GM12878 (cell line): ENCODE measurements around the gene C3orf49. TPM values are rescaled to one million over a fixed set of nuclear protein-coding genes. Genes with fewer than 3 reads are reported as not detected.

ENCODE experiments used
- ATAC-seq: fragments of 200-7000 bp; cut with Tn5 transposase; 3 replicates; pipeline ENCODE4 v1.9.1; 2020; ENCODE audit warnings: mild to moderate bottlenecking, moderate library complexity
- BruUV-seq: library from RNA; stranded (reverse); fragments of 400-500 nt; replicated peaks from 2 replicates; lab custom pipeline; 2021; lab: Mats Ljungman, UMichigan
- CTCF ChIA-PET: fragments of 300-600 bp; sonication (Branson Sonifier 250); formaldehyde crosslinking; extraction: SDS; loops from one replicate; lab custom pipeline; 2021; ENCODE audit warnings: inconsistent platforms; lab: Yijun Ruan, JAX
- POLR2A ChIA-PET: fragments of 350-600 bp; formaldehyde crosslinking; extraction: SDS; loops from one replicate; lab custom pipeline; 2021; ENCODE audit warnings: inconsistent platforms; lab: Charles Lee
- RAD21 ChIA-PET: fragments of 300-600 bp; sonication (Branson Sonifier 250); formaldehyde crosslinking; loops from one replicate; lab custom pipeline; 2023; ENCODE audit warnings: antibody characterized with exemption; ENCODE audit not compliant: unreplicated experiment; lab: Charles Lee
- SMC1A ChIA-PET: fragments of 300-600 bp; sonication (Branson Sonifier 250); formaldehyde crosslinking; loops from one replicate; lab custom pipeline; 2023; ENCODE audit not compliant: unreplicated experiment, uncharacterized antibody; lab: Charles Lee
- DNase-seq: peaks from one replicate; pipeline ENCODE4 v3.0.0-alpha.2; 2011; ENCODE audit warnings: low read depth, low spot score
- FAIRE-seq: peaks from 3 replicates; lab custom pipeline; 2011; peaks lifted over from hg19 to GRCh38; lab: Jason Lieb, UNC
- H2AFZ ChIP-seq: 2 replicates; pipeline ENCODE4 v1.6.0; 2011; ENCODE audit warnings: low read depth, low read length, control low read depth; ENCODE audit not compliant: control insufficient read depth
- H3K27ac ChIP-seq: 2 replicates; pipeline ENCODE4 v1.5.1; 2011; ENCODE audit warnings: control low read depth; ENCODE audit not compliant: control insufficient read depth, insufficient read depth
- H3K27me3 ChIP-seq, 2 experiments: replicated peaks in 1 of 2; 2 replicates each; pipeline versions ENCODE4 v1.6.0 to v1.6.1; 2011; ENCODE audit warnings: low read length in 1 of 2; ENCODE audit not compliant: control insufficient read depth in 2 of 2, insufficient read depth in 2 of 2
- H3K36me3 ChIP-seq, 2 experiments: 2 replicates each; pipeline ENCODE4 v1.5.1; 2011; ENCODE audit warnings: low read length in 1 of 2; ENCODE audit not compliant: control insufficient read depth in 2 of 2, insufficient read depth in 2 of 2
- H3K4me1 ChIP-seq: 2 replicates; pipeline ENCODE4 v1.6.1; 2011; ENCODE audit warnings: mild to moderate bottlenecking, low read length, moderate library complexity, mixed read lengths; ENCODE audit not compliant: control insufficient read depth, insufficient read depth
- H3K4me2 ChIP-seq: 2 replicates; pipeline ENCODE4 v1.6.0; 2011; ENCODE audit warnings: control low read depth; ENCODE audit not compliant: control insufficient read depth, insufficient read depth
- H3K4me3 ChIP-seq: fragments of 200-600 bp; sonication (generic); 2 replicates; pipeline ENCODE4 v1.5.1; 2016
- H3K79me2 ChIP-seq: 2 replicates; pipeline ENCODE4 v1.6.0; 2011; ENCODE audit warnings: low read length; ENCODE audit not compliant: control insufficient read depth, insufficient read depth
- H3K9ac ChIP-seq: 2 replicates; pipeline ENCODE4 v1.8.0; 2011; ENCODE audit warnings: low read length, control low read depth, mixed read lengths; ENCODE audit not compliant: control insufficient read depth, insufficient read depth
- H3K9me3 ChIP-seq: replicated peaks from 3 replicates; pipeline ENCODE4 v1.5.1; 2011; ENCODE audit warnings: mild to moderate bottlenecking, low read length; ENCODE audit not compliant: control insufficient read depth, insufficient read depth
- H4K20me1 ChIP-seq: 2 replicates; pipeline ENCODE4 v1.6.0; 2011; ENCODE audit not compliant: control insufficient read depth, insufficient read depth
- ATF3 ChIP-seq: IDR thresholded peaks from 2 replicates; pipeline ENCODE4 v1.6.1; 2011; ENCODE audit warnings: low read depth, mild to moderate bottlenecking, low read length, moderate library complexity, borderline replicate concordance; ENCODE audit errors: extremely low read depth
- CBFB ChIP-seq: IDR thresholded peaks from 2 replicates; pipeline ENCODE4 v1.6.1; 2016; ENCODE audit warnings: antibody characterized with exemption, low read depth
- CTCF ChIP-seq, 3 experiments: IDR thresholded peaks in 2 of 3; conservative IDR thresholded peaks in 1 of 3; 2 replicates each; pipeline ENCODE4 v1.5.1; 2011; ENCODE audit warnings: low read depth in 3 of 3, low read length in 3 of 3, mild to moderate bottlenecking in 3 of 3, control low read depth in 2 of 3, moderate library complexity in 2 of 3, inconsistent platforms in 1 of 3, mixed read lengths in 1 of 3; ENCODE audit not compliant: control insufficient read depth in 2 of 3, insufficient read depth in 1 of 3; ENCODE audit errors: extremely low read depth in 1 of 3
- HSF1 ChIP-seq: fragments of 150-350 bp; IDR thresholded peaks from 2 replicates; pipeline ENCODE4 v1.6.1; 2014; ENCODE audit warnings: mild to moderate bottlenecking, low read depth, low read length
- LARP7 ChIP-seq: fragments of 450-650 bp; IDR thresholded peaks from 2 replicates; pipeline ENCODE4 v1.6.1; 2017; ENCODE audit warnings: mild to moderate bottlenecking
- NR2F1 ChIP-seq: fragments of 450-650 bp; conservative IDR thresholded peaks from 2 replicates; pipeline ENCODE4 v1.6.1; 2017; ENCODE audit warnings: mild to moderate bottlenecking
- PAX5 ChIP-seq: IDR thresholded peaks from 2 replicates; pipeline ENCODE4 v1.6.1; 2011; ENCODE audit warnings: low read depth, low read length, borderline replicate concordance
- RAD21 ChIP-seq: IDR thresholded peaks from 2 replicates; pipeline ENCODE4 v1.6.1; 2011; ENCODE audit warnings: mild to moderate bottlenecking, low read depth, low read length, moderate library complexity; ENCODE audit not compliant: insufficient read depth
- SMC3 ChIP-seq: IDR thresholded peaks from 2 replicates; pipeline ENCODE4 v1.6.1; 2011; ENCODE audit warnings: low read length, improper control_type of control experiment, borderline replicate concordance
- YBX1 ChIP-seq: fragments of 450-650 bp; IDR thresholded peaks from 2 replicates; pipeline ENCODE4 v1.6.1; 2016; ENCODE audit warnings: antibody characterized with exemption
- WGBS: methylation state at CpG from one replicate; pipeline ENCODE4 v1.1.6; 2016; ENCODE audit warnings: low lambda C conversion rate; ENCODE audit not compliant: insufficient replicate concordance, insufficient coverage; ENCODE audit errors: missing lambda C conversion rate; 5-methylcytosine and 5-hydroxymethylcytosine counted together
- in situ Hi-C: fragments of 300-500 bp; cut with MboI; formaldehyde crosslinking; loops from 9 replicates; pipeline ENCODE4 v1.14.3; 2018; ENCODE audit warnings: mixed read lengths
- intact Hi-C: fragments of 100-400 bp; cut with micrococcal nuclease; formaldehyde crosslinking; loops from one replicate; pipeline ENCODE4 v1.14.2; 2022; ENCODE audit not compliant: unreplicated experiment
- polyA plus RNA-seq, 11 experiments: library from polyadenylated mRNA; depleted of rRNA in 4 of 11; unstranded in 6 of 11; stranded (reverse) in 5 of 11; fragments of >200 nt; fragmentation: Nextera tagmentation in 4 of 11; fragmentation: Illumina TruSeq in 1 of 11; extraction: Ambion mirVana in 4 of 11; extraction: Trizol in 1 of 11; gene quantifications; 1 replicate in 1 of 11; 2 replicates in 10 of 11; pipeline versions ENCODE4 v1.2.1 to v1.2.3, GENCODE V29; 2011 to 2016; ENCODE audit warnings: inconsistent platforms in 2 of 11, missing spikeins in 2 of 11, low read depth in 1 of 11
- total RNA-seq, 4 experiments: library from RNA; depleted of rRNA in 3 of 4; stranded (reverse); fragments of >200 nt in 3 of 4; fragmentation: Illumina TruSeq in 1 of 4; extraction: Trizol in 1 of 4; gene quantifications; 2 replicates each; pipeline versions ENCODE4 v1.2.1 to v1.2.3, GENCODE V29; 2013 to 2021

Gene C3orf49
- total and polyA plus RNA-seq, 10 of the 15 experiments (the other 5 are each of a cell fraction or from before 2014, with no cell fraction given), result 0.21 TPM; not detected in 9

GRCh38 chr3:63791974-63792373, 27.1 kb upstream of the C3orf49 start:
- Histone ChIP-seq H3K36me3 (no peaks in the 10 kb centered on the region), H3K9ac (no peak overlapping the region), H3K4me3 (no peak overlapping the region), H3K4me2 (no peak overlapping the region), H3K9me3 (no peaks in the 10 kb centered on the region), H3K27me3 (no peaks in the 10 kb centered on the region), H3K27ac (no peak overlapping the region), H3K79me2 (no peaks in the 10 kb centered on the region), H4K20me1 (no peaks in the 10 kb centered on the region), H3K4me1 (no peaks in the 10 kb centered on the region), H2AFZ (no peak overlapping the region)
- no peak for DNase-seq
- WGBS, result 0% methylated on average over 1 of the region's 1 CpG
- BruUV-seq, result no TSS peak
- ChIA-PET CTCF (interaction anchor here (1.2 kb wide), 1 partner anchor 443 kb away, joined by 5 read pairs; no protein-coding TSS in a partner anchor), SMC1A (interaction anchor here (1.0 kb wide), 1 partner anchor 26 kb away, joined by 3 read pairs; no protein-coding TSS in a partner anchor), POLR2A (no interaction called here), RAD21 (no interaction called here)
- intact Hi-C loops, result no loop called here
- in situ Hi-C loops, result no loop called here
- FAIRE-seq, result no peak
- TF ChIP-seq ATF3 (no peak), PAX5 (no peak), LARP7 (no peak), CBFB (no peak), YBX1 (no peak), RAD21 (peak; percentile 34; the same call in 1 of the 2 replicates), CTCF (IDR thresholded peaks at IDR 0.05 in 2 of 3, conservative IDR thresholded peaks at IDR 0.05 in 1 of 3; ENCODE audit: control insufficient read depth in 2 of 3, extremely low read depth in 1 of 3, insufficient read depth in 1 of 3, low read depth in 3 of 3, low read length in 3 of 3) (peak in 2 of 3 experiments; percentile 18; a peak in 2 of 6 replicates), HSF1 (no peak), SMC3 (peak; percentile 7; the same call in 1 of the 2 replicates), NR2F1 (no peak)
- no peak for ATAC-seq
